Retinal pigment epithelial cell (primary cell): ENCODE measurements around the gene HYKK.

Source experiments
- DNase-seq: peaks from one replicate; pipeline ENCODE4 v3.0.0-alpha.2; 2010; ENCODE audit warnings: low read depth
- H3K4me3 ChIP-seq: 2 replicates; pipeline ENCODE4 v1.5.1; 2011; ENCODE audit warnings: mild to moderate bottlenecking, low read length, control low read depth, moderate library complexity
- TF ChIP-seq, protein P1 (sequence below): conservative IDR thresholded peaks from 2 replicates; pipeline ENCODE4 v1.5.1; 2011; ENCODE audit warnings: low read depth, low read length, control low read depth, inconsistent platforms

Gene HYKK, protein sequence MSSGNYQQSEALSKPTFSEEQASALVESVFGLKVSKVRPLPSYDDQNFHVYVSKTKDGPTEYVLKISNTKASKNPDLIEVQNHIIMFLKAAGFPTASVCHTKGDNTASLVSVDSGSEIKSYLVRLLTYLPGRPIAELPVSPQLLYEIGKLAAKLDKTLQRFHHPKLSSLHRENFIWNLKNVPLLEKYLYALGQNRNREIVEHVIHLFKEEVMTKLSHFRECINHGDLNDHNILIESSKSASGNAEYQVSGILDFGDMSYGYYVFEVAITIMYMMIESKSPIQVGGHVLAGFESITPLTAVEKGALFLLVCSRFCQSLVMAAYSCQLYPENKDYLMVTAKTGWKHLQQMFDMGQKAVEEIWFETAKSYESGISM

DNA sequence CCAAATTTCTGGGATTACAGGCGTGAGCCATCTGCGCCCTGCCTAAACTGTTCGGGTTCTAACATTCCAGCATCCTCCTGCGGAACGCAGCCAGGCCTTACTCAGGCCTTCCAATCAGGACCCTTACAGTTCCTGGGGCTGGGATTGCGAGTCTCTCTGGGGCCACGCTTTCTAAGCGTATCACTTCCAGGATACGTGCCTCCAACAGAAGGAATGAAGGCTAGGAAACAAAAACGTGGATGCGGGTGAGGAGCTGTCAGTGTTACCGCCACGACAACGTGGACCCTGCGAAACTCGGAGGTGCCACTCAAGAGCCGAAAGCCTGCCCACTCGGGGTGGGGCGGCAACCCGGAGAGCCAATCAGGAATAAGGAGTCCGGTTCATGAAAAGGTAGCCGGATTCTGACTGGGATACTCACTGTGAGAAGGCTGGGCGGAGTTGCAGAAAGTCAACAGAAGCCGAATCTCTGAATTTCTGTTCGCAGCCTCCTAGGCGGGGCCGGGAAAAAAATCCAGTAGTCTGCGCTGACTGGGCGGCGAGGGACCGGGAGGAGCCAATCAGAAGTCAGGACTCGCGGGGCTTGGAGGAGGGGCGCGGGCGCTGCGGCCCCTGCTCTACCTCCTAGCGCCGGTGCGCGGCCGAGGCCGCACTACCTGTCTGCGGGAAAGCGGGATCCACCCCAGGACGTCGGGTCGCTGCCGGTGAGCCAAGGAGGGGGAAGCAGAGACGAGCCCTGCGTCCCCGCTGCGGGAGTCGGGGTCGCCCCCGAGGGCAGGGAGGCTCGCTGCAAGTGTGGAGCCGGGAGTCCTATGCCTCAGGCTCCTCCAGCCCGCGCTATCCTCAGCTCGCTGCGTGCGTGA, at the start of gene HYKK:
Gene HYKK (plus strand): TSS at position 607 of the 860 bp plus-strand sequence. CDS start 5,512 bp downstream, outside the sequence.
- H3K4me3 ChIP-seq: peak within 1 kb of the TSS; percentile 83
- TF ChIP-seq, protein P1, sequence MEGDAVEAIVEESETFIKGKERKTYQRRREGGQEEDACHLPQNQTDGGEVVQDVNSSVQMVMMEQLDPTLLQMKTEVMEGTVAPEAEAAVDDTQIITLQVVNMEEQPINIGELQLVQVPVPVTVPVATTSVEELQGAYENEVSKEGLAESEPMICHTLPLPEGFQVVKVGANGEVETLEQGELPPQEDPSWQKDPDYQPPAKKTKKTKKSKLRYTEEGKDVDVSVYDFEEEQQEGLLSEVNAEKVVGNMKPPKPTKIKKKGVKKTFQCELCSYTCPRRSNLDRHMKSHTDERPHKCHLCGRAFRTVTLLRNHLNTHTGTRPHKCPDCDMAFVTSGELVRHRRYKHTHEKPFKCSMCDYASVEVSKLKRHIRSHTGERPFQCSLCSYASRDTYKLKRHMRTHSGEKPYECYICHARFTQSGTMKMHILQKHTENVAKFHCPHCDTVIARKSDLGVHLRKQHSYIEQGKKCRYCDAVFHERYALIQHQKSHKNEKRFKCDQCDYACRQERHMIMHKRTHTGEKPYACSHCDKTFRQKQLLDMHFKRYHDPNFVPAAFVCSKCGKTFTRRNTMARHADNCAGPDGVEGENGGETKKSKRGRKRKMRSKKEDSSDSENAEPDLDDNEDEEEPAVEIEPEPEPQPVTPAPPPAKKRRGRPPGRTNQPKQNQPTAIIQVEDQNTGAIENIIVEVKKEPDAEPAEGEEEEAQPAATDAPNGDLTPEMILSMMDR: no peak
- peak; percentile 94 for DNase-seq

DNA sequence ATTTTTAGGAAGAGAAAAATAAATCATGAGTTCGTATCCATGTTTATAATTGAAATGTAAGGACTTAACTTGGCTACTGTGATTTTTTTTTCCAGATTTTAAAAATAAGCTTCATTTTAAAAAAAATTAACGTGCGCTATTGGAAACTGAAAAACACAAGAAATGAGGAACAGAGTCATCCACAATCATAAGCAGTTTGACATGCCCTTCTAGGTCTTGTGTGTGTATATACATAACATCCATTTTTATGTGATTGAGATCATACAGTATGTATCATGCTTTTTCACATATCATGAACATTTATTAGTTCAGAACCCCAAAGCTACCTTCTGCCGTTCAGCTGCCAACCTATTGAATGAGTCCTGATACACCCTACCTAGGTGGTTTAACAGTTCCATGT, 46.6 kb upstream of the HYKK start:
- H3K4me3 ChIP-seq: no peak overlapping the region
- no peak for DNase-seq
- TF ChIP-seq, protein P1: no peak

DNA sequence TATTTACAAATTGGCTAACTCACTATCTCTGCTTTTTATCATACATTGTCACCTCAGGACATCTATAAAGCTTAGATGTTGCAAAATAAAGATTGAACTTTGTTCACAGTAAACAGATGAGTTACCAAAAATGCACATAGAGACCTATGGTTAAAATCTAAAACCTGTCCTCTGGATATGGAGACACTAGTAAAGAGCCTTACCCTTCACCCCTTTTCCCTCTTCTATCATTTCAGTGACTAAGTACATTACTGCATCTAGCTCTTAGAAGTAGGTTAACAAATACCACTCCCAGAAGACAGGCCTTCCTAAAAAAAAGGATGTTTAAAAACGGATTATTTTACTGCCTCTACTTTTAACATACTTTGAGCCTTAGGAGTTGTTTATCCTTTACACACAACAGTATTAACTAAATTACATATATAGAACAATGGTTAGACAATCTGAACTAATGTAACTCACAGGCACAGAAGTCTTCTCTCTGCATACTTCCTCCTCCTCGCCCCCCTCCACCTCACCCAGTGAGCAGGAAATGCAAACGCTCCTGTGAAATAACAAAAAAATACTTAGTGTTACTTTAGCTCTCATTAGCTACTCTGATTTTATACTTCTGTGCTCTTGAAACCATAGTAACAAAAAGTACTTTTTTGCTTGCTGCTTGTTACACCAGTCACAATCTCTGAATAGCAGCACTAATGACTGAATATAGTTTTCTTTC, 46.0 kb upstream of the HYKK start:
- no peak overlapping the region for H3K4me3 ChIP-seq
- TF ChIP-seq, protein P1: no peak
- no peak for DNase-seq

DNA sequence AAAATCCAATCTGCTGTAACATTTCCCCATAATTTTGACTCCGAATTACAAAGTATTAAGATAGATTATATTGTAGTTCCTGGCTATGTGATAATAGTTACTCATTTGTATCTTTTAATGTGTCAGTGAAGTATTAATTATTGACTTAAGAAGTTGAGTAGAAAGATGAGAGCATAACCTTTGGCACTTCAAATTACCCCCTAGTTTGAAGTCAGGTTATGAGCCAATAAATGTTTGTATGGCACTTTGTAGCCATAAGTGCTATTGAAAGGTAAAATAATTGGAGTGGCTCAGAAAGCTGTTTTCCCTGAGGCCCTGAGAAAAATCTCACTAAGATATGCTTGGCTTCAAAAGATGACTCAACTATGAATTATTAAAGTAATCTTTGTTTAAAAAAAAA, 38.3 kb upstream of the HYKK start:
- H3K4me3 ChIP-seq: no peak overlapping the region
- no peak for DNase-seq
- TF ChIP-seq, protein P1: no peak

DNA sequence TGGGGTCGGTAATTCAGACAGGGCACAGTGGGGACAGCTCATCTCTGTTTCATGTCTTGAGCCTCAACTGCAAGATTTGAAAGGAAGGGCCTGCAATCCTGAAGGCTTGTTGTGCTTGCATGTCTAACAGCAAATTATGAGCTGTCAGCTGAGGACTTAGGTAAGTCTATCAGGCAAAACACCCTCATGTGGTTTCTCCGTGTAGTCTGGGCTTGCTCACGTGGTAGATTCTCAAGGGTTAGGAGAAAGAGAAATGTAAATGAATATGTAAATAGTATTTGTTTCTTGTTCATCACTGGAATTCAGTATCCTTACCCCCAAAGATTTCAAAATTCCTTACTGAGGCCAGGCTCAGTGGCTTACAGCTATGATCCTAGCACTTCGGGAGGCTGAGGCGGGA, 30.1 kb upstream of the HYKK start:
- no peak overlapping the region for H3K4me3 ChIP-seq
- TF ChIP-seq, protein P1: no peak
- no peak for DNase-seq

GRCh38 chr15:78479650-78480049, 27.7 kb upstream of the HYKK start:
- no peak overlapping the region for H3K4me3 ChIP-seq
- no peak for DNase-seq
- TF ChIP-seq, protein P1: no peak
